ENCODE measurements around the gene DGKE.

The DGKE gene

GRCh38 chr17:56910509-56911235, 76.7 kb downstream of the DGKE start:
- TF ChIP-seq TAF1 (IDR thresholded peaks at IDR 0.05; ENCODE audit: borderline replicate concordance, insufficient read depth, low read length), result no peak
- no peak for TF ChIP-seq SIN3A (IDR thresholded peaks at IDR 0.05; ENCODE audit: borderline replicate concordance, insufficient read depth, low read length)
- no peak for TF ChIP-seq POLR2AphosphoS5 (IDR thresholded peaks at IDR 0.05; ENCODE audit: low read depth, low read length)
- TF ChIP-seq REST (IDR thresholded peaks at IDR 0.05; ENCODE audit: insufficient read depth in 1 of 2, low read depth in 2 of 2, low read length in 2 of 2), result no peak
- no peak for TF ChIP-seq FOXP2 (optimal IDR thresholded peaks at IDR 0.05; ENCODE audit: borderline replicate concordance, extremely low read depth, extremely low read length, insufficient read depth)

- TF ChIP-seq REST (IDR thresholded peaks at IDR 0.05; ENCODE audit: insufficient read depth in 1 of 2, low read depth in 2 of 2, low read length in 2 of 2) (no peak), SIN3A (IDR thresholded peaks at IDR 0.05; ENCODE audit: borderline replicate concordance, insufficient read depth, low read length) (no peak), FOXP2 (optimal IDR thresholded peaks at IDR 0.05; ENCODE audit: borderline replicate concordance, extremely low read depth, extremely low read length, insufficient read depth) (no peak), POLR2AphosphoS5 (IDR thresholded peaks at IDR 0.05; ENCODE audit: low read depth, low read length) (no peak)
Observed at GRCh38 chr17:56912105-56912999, 78.4 kb downstream of the DGKE start.

- TF ChIP-seq REST (IDR thresholded peaks at IDR 0.05; ENCODE audit: insufficient read depth in 1 of 2, low read depth in 2 of 2, low read length in 2 of 2) (no peak), SIN3A (IDR thresholded peaks at IDR 0.05; ENCODE audit: borderline replicate concordance, insufficient read depth, low read length) (no peak), POLR2AphosphoS5 (IDR thresholded peaks at IDR 0.05; ENCODE audit: low read depth, low read length) (no peak), TAF1 (IDR thresholded peaks at IDR 0.05; ENCODE audit: borderline replicate concordance, insufficient read depth, low read length) (no peak), FOXP2 (optimal IDR thresholded peaks at IDR 0.05; ENCODE audit: borderline replicate concordance, extremely low read depth, extremely low read length, insufficient read depth) (no peak)
Observed at GRCh38 chr17:56913000-56913311, 79.0 kb downstream of the DGKE start.

GRCh38 chr17:56913353-56913866, 79.5 kb downstream of the DGKE start:
- TF ChIP-seq FOXP2 (optimal IDR thresholded peaks at IDR 0.05; ENCODE audit: borderline replicate concordance, extremely low read depth, extremely low read length, insufficient read depth) (no peak), SIN3A (IDR thresholded peaks at IDR 0.05; ENCODE audit: borderline replicate concordance, insufficient read depth, low read length) (no peak), REST (IDR thresholded peaks at IDR 0.05; ENCODE audit: insufficient read depth in 1 of 2, low read depth in 2 of 2, low read length in 2 of 2) (no peak), POLR2AphosphoS5 (IDR thresholded peaks at IDR 0.05; ENCODE audit: low read depth, low read length) (no peak), TAF1 (IDR thresholded peaks at IDR 0.05; ENCODE audit: borderline replicate concordance, insufficient read depth, low read length) (no peak)
